ENCODE results near the gene ZHX3.

DNA sequence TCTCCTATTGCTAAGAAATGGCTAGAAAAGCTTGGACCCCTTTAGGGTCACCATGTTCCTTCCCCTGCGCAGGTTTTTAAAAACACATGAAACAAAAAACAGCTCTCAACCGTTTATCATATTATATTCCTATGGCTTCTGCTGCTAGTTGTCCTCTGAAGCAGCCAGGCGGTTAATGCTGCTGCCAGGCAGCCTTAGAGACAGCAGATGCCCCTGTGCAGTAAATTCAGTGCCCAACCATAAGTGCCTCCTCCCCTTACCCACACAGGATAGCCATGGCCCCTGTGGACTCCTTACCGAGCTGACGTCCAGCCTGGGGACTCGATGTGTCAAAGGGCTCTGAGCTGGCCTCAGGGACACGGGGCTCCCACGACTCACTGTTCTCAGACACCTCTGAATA lies 115.8 kb downstream of the ZHX3 start:
- TF ChIP-seq, protein P1, sequence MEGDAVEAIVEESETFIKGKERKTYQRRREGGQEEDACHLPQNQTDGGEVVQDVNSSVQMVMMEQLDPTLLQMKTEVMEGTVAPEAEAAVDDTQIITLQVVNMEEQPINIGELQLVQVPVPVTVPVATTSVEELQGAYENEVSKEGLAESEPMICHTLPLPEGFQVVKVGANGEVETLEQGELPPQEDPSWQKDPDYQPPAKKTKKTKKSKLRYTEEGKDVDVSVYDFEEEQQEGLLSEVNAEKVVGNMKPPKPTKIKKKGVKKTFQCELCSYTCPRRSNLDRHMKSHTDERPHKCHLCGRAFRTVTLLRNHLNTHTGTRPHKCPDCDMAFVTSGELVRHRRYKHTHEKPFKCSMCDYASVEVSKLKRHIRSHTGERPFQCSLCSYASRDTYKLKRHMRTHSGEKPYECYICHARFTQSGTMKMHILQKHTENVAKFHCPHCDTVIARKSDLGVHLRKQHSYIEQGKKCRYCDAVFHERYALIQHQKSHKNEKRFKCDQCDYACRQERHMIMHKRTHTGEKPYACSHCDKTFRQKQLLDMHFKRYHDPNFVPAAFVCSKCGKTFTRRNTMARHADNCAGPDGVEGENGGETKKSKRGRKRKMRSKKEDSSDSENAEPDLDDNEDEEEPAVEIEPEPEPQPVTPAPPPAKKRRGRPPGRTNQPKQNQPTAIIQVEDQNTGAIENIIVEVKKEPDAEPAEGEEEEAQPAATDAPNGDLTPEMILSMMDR (IDR thresholded peaks at IDR 0.05; ENCODE audit: low read depth, low read length, poor library complexity, severe bottlenecking) = no peak
- no peak for TF ChIP-seq EZH2phosphoT487 (IDR thresholded peaks at IDR 0.05; ENCODE audit: borderline replicate concordance, low read length)

Measured in DOHH2 (cell line).